Sigmoid colon (tissue), 7 donors: ENCODE measurements around the gene DDX60. TPM values are rescaled to one million over a fixed set of nuclear protein-coding genes. Genes with fewer than 3 reads are reported as not detected.
"Not testable (repeated sequence)": the region's sequence is repeated elsewhere in the genome, so short reads cannot be mapped to it uniquely, and the experiment has no call there.

Experiments used
- DNase-seq: peaks from one replicate; pipeline ENCODE4 v3.0.0-alpha.2; 2019
- H3K27ac ChIP-seq, 4 donors: fragments of 200-600 bp; sonication (generic); one replicate each; pipeline ENCODE4 v1.5.1; 2016 to 2019; ENCODE audit warnings: mild to moderate bottlenecking in 1 of 4
- H3K27me3 ChIP-seq, 3 donors: fragments of 200-600 bp; sonication (generic); one replicate each; pipeline ENCODE4 v1.5.1; 2019; ENCODE audit warnings: mild to moderate bottlenecking in 1 of 3
- H3K36me3 ChIP-seq, 4 donors: fragments of 200-600 bp; sonication (generic); one replicate each; pipeline ENCODE4 v1.5.1; 2016 to 2019
- H3K4me1 ChIP-seq, 4 donors: fragments of 200-600 bp; sonication (generic); one replicate each; pipeline ENCODE4 v1.5.1; 2017 to 2019
- H3K4me3 ChIP-seq, 4 donors: fragments of 200-600 bp; sonication (generic); one replicate each; pipeline ENCODE4 v1.5.1; 2017 to 2019; ENCODE audit warnings: mild to moderate bottlenecking in 2 of 4, moderate library complexity in 1 of 4
- H3K9me3 ChIP-seq, 4 donors: fragments of 200-600 bp in 3 of 4; sonication (generic) in 3 of 4; one replicate each; pipeline versions ENCODE4 v1.5.1 to v1.6.1; 2013 to 2019
- CTCF ChIP-seq, 4 experiments: fragments of 450-650 bp in 3 of 4; fragments of 200-600 bp in 1 of 4; IDR thresholded peaks; one replicate each; pipeline ENCODE4 v1.5.1; 2016 to 2019; ENCODE audit warnings: antibody characterized with exemption in 4 of 4, mild to moderate bottlenecking in 3 of 4, moderate library complexity in 2 of 4
- EP300 ChIP-seq, 4 donors: sonication (generic); formaldehyde crosslinking; IDR thresholded peaks; one replicate each; pipeline ENCODE4 v1.6.1; 2017; ENCODE audit warnings: antibody characterized with exemption in 4 of 4
- POLR2A ChIP-seq, 2 donors: fragments of 450-650 bp; IDR thresholded peaks; one replicate each; pipeline ENCODE4 v1.6.1; 2016; ENCODE audit warnings: antibody characterized with exemption in 2 of 2, mild to moderate bottlenecking in 2 of 2, moderate library complexity in 2 of 2
- POLR2AphosphoS5 ChIP-seq, 4 donors: sonication (generic); formaldehyde crosslinking; IDR thresholded peaks; one replicate each; pipeline ENCODE4 v1.6.1; 2017; ENCODE audit warnings: antibody characterized with exemption in 4 of 4
- WGBS, 2 donors: extraction: QIAGEN DNeasy Blood & Tissue Kit; methylation state at CpG; one replicate each; pipeline ENCODE4 v1.1.7; 2013; 5-methylcytosine and 5-hydroxymethylcytosine counted together
- intact Hi-C: fragments of 100-400 bp; cut with DNase I; formaldehyde crosslinking; loops from one replicate; pipeline ENCODE4 v1.15.1; 2023
- polyA plus RNA-seq, 3 donors: library from polyadenylated mRNA; stranded (reverse); fragments of 200-250 nt; gene quantifications; one replicate each; pipeline ENCODE4 v1.2.3, GENCODE V29; 2013
- total RNA-seq, 4 donors: library from RNA; depleted of rRNA; stranded (reverse); fragments of >200 nt; gene quantifications; one replicate each; pipeline ENCODE4 v1.1.0, GENCODE V29; 2016
- donor health status: healthy with polysubstance abuse.
- donor health status: Bipolar disorder and iron deficiency.
- donor health status: healthy.

Gene DDX60
- total and polyA plus RNA-seq, 7 donors: 7.2 to 98.5 (median 20.0) TPM

- intact Hi-C loops: no loop called here
- no peak for TF ChIP-seq POLR2A (IDR thresholded peaks at IDR 0.05)
- TF ChIP-seq EP300 (IDR thresholded peaks at IDR 0.05): no peak
- TF ChIP-seq POLR2AphosphoS5 (IDR thresholded peaks at IDR 0.05): no peak
- no peak for TF ChIP-seq CTCF (IDR thresholded peaks at IDR 0.05)
- DNase-seq: no peak
- no peak overlapping the region for H3K27ac ChIP-seq
- no peaks in the 10 kb centered on the region for H3K36me3 ChIP-seq
- H3K27me3 ChIP-seq: no peaks in the 10 kb centered on the region
- no peak overlapping the region for H3K4me3 ChIP-seq
- H3K9me3 ChIP-seq: no peaks in the 10 kb centered on the region
- no peaks in the 10 kb centered on the region for H3K4me1 ChIP-seq
Observed at GRCh38 chr4:168335621-168336020, 17.1 kb upstream of the DDX60 start.

- no peak for DNase-seq
- H3K4me1 ChIP-seq: no peaks in the 10 kb centered on the region
- intact Hi-C loops: no loop called here
- TF ChIP-seq CTCF (IDR thresholded peaks at IDR 0.05): no peak
- no peak for TF ChIP-seq EP300 (IDR thresholded peaks at IDR 0.05)
- TF ChIP-seq POLR2A (IDR thresholded peaks at IDR 0.05): no peak
- H3K9me3 ChIP-seq: no peaks in the 10 kb centered on the region
- no peak overlapping the region for H3K4me3 ChIP-seq
- H3K27me3 ChIP-seq: no peaks in the 10 kb centered on the region
- 56 to 67% methylated on average over 1 of the region's 1 CpG for WGBS, 2 donors
- H3K36me3 ChIP-seq: no peaks in the 10 kb centered on the region
- H3K27ac ChIP-seq: no peak overlapping the region
Observed at GRCh38 chr4:168334053-168334452, 15.5 kb upstream of the DDX60 start.

GRCh38 chr4:168330575-168330974 is 12.0 kb upstream of the DDX60 start:
- intact Hi-C loops, H3K27ac ChIP-seq: not testable (repeated sequence)
- WGBS, 2 donors: 83 to 84% methylated on average over 3 of the region's 3 CpGs

GRCh38 chr4:168325591-168325990 is 7.0 kb upstream of the DDX60 start:
- intact Hi-C loops: no loop called here
- Histone ChIP-seq H3K27ac (no peak overlapping the region), H3K27me3 (no peaks in the 10 kb centered on the region), H3K36me3 (no peaks in the 10 kb centered on the region), H3K4me3 (no peak overlapping the region), H3K9me3 (no peaks in the 10 kb centered on the region), H3K4me1 (no peaks in the 10 kb centered on the region)
- TF ChIP-seq CTCF (IDR thresholded peaks at IDR 0.05) (no peak), EP300 (IDR thresholded peaks at IDR 0.05) (no peak), POLR2A (IDR thresholded peaks at IDR 0.05) (no peak), POLR2AphosphoS5 (IDR thresholded peaks at IDR 0.05) (no peak)
- DNase-seq: no peak
- 75 to 84% methylated on average over 4 of the region's 4 CpGs for WGBS, 2 donors

More at GRCh38 chr4:168330575-168330974, 12.0 kb upstream of the DDX60 start:
- not testable (repeated sequence) for H3K27me3 ChIP-seq, H3K9me3 ChIP-seq, H3K4me1 ChIP-seq, DNase-seq, H3K36me3 ChIP-seq, H3K4me3 ChIP-seq

GRCh38 chr4:168321006-168321405 is 2.5 kb upstream of the DDX60 start:
- 21 to 66% methylated on average over 3 of the region's 3 CpGs for WGBS, 2 donors
- H3K36me3 ChIP-seq: no peaks in the 10 kb centered on the region
- H3K27ac ChIP-seq: no peak overlapping the region
- H3K4me3 ChIP-seq: no peak overlapping the region
- peaks cover 0 to 15% (median 10%) of the 10 kb centered on the region in 4 donors for H3K4me1 ChIP-seq
- no peaks in the 10 kb centered on the region for H3K27me3 ChIP-seq
- no peak for DNase-seq
- TF ChIP-seq POLR2A (IDR thresholded peaks at IDR 0.05) (no peak), CTCF (IDR thresholded peaks at IDR 0.05) (no peak), POLR2AphosphoS5 (IDR thresholded peaks at IDR 0.05) (no peak)
- intact Hi-C loops: no loop called here
- H3K9me3 ChIP-seq: no peaks in the 10 kb centered on the region
